ENCODE results near the gene AGAP1.

Gene AGAP1

GRCh38 chr2:235977445-235977844, 483.6 kb downstream of the AGAP1 start:
- TF ChIP-seq TAF1 (IDR thresholded peaks at IDR 0.05; ENCODE audit: borderline replicate concordance, insufficient read depth, low read length) = no peak
- no peak for TF ChIP-seq SIN3A (IDR thresholded peaks at IDR 0.05; ENCODE audit: borderline replicate concordance, insufficient read depth, low read length)
- no peak for TF ChIP-seq FOXP2 (optimal IDR thresholded peaks at IDR 0.05; ENCODE audit: borderline replicate concordance, extremely low read depth, extremely low read length, insufficient read depth)
- no peak for TF ChIP-seq REST (IDR thresholded peaks at IDR 0.05; ENCODE audit: insufficient read depth in 1 of 2, low read depth in 2 of 2, low read length in 2 of 2)
- no peak for TF ChIP-seq POLR2AphosphoS5 (IDR thresholded peaks at IDR 0.05; ENCODE audit: low read depth, low read length)

- no peak for TF ChIP-seq TAF1 (IDR thresholded peaks at IDR 0.05; ENCODE audit: borderline replicate concordance, insufficient read depth, low read length)
- TF ChIP-seq FOXP2 (optimal IDR thresholded peaks at IDR 0.05; ENCODE audit: borderline replicate concordance, extremely low read depth, extremely low read length, insufficient read depth) = no peak
- no peak for TF ChIP-seq REST (IDR thresholded peaks at IDR 0.05; ENCODE audit: insufficient read depth in 1 of 2, low read depth in 2 of 2, low read length in 2 of 2)
- TF ChIP-seq SIN3A (IDR thresholded peaks at IDR 0.05; ENCODE audit: borderline replicate concordance, insufficient read depth, low read length) = no peak
- no peak for TF ChIP-seq POLR2AphosphoS5 (IDR thresholded peaks at IDR 0.05; ENCODE audit: low read depth, low read length)
Measured at GRCh38 chr2:235978022-235978421, 484.2 kb downstream of the AGAP1 start.

- no peak for TF ChIP-seq TAF1 (IDR thresholded peaks at IDR 0.05; ENCODE audit: borderline replicate concordance, insufficient read depth, low read length)
- no peak for TF ChIP-seq REST (IDR thresholded peaks at IDR 0.05; ENCODE audit: insufficient read depth in 1 of 2, low read depth in 2 of 2, low read length in 2 of 2)
- no peak for TF ChIP-seq SIN3A (IDR thresholded peaks at IDR 0.05; ENCODE audit: borderline replicate concordance, insufficient read depth, low read length)
- TF ChIP-seq POLR2AphosphoS5 (IDR thresholded peaks at IDR 0.05; ENCODE audit: low read depth, low read length) = no peak
- no peak for TF ChIP-seq FOXP2 (optimal IDR thresholded peaks at IDR 0.05; ENCODE audit: borderline replicate concordance, extremely low read depth, extremely low read length, insufficient read depth)
Measured at GRCh38 chr2:235979037-235979436, 485.2 kb downstream of the AGAP1 start.

GRCh38 chr2:235979753-235980435, 486.1 kb downstream of the AGAP1 start:
- TF ChIP-seq FOXP2 (optimal IDR thresholded peaks at IDR 0.05; ENCODE audit: borderline replicate concordance, extremely low read depth, extremely low read length, insufficient read depth) = no peak
- no peak for TF ChIP-seq REST (IDR thresholded peaks at IDR 0.05; ENCODE audit: insufficient read depth in 1 of 2, low read depth in 2 of 2, low read length in 2 of 2)
- no peak for TF ChIP-seq SIN3A (IDR thresholded peaks at IDR 0.05; ENCODE audit: borderline replicate concordance, insufficient read depth, low read length)
- TF ChIP-seq TAF1 (IDR thresholded peaks at IDR 0.05; ENCODE audit: borderline replicate concordance, insufficient read depth, low read length) = no peak
- TF ChIP-seq POLR2AphosphoS5 (IDR thresholded peaks at IDR 0.05; ENCODE audit: low read depth, low read length) = no peak
